HG03521 (cell line): Measurements from ENCODE around the gene CAMK2G.

Experiments
- ATAC-seq: cut with Tn5 transposase; IDR thresholded peaks from one replicate; pipeline ENCODE4 v1.9.1; 2021; ENCODE audit warnings: mild to moderate bottlenecking, moderate library complexity; ENCODE audit not compliant: unreplicated experiment

The CAMK2G gene

DNA sequence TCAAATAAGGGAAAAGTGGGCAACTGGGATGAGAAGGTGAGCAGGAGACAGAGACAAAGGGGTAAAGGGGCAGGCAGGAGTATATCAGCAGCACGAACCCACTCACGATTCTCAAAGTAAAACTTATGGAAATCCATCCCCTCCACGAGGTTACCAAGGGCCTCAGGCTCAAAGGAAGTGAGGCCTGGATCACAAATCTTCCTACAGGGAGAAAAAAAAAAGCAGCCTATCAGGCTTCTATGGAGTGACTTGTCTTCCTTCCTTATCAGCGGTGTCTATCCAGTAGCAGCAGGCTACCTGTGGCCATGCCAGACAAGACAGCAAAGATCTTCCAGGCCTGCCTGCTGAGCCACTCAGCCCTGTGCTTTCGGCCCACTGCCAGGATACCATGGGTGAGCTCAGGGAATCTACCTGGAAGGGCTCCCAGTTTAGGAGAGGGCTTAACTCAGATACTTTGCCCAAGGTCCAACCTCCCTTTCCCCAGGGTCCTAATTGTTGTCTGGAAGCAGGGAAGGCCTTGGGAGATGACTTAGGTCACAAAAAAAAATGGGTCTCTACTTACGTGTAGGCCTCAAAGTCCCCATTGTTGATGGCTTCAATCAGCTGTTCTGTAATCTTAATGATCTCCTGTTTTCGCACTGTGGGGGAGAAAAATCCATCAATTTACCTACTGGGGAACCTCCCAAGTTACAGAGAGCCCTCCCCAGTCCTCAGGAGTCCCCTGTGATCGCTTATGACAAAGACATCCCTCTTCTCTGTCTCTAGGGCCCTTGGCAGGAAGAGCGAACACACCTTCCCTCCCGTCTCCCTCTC lies 57.2 kb downstream of the CAMK2G start:
- no peak for ATAC-seq

DNA sequence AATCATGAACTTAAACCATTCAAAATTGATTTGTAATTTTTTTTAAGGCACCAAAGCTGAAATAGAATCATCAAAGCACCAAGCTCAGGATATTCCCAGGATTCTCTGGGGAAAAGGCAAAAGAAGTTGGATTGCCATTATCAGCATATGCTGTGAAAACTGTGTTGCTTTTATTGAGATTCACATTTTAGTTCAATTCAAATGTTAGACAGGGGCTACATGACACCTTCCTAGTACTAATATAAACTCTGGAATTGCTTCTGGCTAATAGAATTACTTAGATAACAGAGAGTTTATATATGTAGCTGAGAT lies 58.7 kb downstream of the CAMK2G start:
- no peak for ATAC-seq

DNA sequence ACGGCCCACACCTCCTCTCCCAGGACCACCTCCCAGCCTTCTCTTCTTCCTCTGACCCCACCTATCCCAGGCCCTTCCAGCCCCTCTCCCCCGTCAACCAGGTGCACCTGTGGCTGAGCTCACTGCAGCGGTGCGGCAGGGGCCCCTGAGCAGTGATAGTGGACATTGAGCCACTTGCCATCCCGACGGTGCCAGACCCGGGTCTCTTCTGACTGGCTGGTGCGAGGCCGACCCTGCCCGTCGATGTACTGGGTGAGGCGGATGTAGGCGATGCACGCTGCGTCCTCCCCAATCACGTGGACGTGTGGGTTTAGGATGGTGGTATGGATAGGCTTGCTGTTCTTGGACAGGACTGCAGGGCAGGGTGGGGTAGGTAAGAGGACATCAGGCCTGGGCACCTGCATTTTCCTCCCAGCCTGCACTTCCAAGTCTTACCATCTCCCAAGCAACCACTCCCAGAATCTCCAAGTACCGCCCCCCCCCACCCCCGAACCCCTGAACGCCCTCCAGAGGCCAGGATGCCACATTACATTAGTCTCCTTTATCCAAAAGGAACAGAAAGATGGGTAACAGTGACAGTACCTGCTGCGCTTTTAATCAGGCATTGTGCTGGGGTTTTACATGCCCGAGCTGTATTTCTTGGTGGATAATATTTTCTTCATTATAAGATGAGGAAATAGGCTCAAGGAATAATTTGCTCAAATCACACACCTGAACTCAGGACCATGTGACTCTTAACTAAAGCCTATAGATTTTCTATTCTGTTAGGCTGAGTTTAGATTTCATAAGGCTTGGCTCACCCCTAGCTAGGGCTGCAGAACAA lies 59.2 kb downstream of the CAMK2G start:
- no peak for ATAC-seq

DNA sequence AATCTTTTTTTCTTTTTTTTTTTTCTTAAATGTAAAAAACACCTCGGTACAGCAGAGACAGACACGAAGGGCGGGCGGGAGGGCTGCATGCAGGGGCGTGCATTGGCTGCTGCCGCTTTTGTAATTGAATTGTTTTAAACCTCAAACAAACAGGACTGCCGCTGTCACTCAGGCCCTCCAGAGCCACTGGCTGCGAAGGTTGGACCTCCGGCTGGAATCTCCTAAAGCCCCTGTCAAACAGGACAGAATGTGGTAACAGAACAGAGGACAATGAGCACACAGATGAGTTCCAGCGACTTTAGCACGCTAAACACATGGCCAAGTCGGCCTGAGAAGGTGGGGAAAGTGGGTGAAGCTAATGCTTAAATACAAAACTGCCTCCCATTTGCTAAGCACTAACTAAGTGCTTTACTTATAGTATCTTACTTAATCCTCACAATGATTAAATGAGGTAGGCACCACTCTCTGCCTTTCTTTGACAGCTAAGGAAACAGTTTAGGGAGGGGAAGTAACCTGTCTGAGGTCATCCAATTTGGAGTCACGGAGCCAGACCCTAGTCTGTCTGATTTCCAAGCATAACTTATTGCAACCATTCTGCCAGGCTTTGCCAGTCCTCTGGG lies 60.0 kb downstream of the CAMK2G start:
- ATAC-seq = no peak

DNA sequence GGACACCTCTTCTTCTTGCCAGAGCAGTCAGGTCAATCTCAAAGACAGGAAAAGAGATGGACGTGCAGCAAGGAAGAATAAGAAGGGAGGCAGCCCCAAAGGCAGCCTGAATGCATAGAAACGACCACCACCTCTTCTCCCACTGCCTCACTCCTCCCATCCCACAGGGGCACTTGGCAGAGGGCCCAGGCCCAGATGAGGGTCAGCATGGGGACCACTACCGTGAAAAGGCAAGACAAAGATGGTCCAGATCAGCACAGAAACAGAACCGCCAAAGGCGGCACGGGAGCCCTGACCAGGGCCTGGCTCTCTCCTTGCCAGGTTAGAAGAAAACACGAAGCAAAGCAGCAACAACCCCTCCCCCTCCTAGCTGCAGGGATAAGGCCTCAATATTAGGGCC lies 61.0 kb downstream of the CAMK2G start:
- no peak for ATAC-seq

DNA sequence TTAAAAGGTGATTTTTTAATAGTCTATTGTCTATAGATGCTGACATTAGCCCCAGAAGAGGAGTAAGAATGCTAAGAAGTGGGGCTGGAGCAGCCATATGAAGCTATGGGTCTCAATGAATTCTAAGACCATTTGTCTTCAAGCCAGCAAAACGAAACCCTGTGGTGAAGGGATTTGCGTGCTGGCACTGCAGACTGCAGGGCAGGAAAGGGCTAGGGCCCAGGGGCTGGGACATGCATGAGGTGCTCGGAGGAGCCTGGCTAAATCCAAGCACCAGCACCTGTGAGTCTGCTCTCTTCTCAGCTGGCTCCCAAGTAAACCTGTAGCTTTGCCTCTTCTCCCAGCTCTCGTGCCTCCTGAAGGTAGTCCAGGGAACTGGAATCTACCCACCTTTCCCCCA lies 61.7 kb downstream of the CAMK2G start:
- ATAC-seq = no peak

DNA sequence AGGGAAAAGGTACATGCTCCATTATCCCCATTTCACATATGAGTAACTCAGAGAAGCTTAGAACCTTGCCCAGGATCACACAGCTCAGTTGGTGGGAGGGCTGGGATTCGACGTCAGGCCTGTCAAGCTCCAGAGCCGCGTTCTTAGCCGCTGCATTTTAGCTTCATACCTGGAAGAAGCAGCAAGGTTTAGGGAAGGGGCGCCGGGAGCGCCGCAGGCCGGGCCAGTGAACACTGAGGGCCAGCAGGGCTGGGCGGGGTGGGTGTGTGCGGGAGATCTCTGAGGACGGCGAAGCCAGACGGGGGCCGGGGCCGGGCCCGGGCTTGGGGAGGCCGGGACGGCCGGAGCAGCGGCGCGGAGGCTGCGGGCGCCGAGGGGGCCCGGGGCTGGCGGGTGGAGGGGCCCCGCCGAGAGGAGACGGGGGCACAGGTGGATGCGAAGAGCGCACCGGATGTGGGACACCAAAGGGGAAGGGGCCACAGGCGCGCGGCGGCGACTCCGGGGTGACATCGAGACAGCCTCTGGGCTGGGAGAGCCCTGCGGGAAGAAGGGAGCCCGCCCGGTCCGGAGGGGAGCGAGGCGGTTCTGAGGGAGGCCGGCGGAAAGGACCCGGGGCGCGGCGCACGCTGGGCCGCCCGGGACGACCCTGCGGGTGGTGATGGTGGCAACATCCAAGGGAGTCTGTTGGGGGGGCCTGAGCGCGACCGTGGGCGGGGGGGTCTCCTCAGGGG lies 63.5 kb downstream of the CAMK2G start:
- peak; percentile 21 for ATAC-seq

DNA sequence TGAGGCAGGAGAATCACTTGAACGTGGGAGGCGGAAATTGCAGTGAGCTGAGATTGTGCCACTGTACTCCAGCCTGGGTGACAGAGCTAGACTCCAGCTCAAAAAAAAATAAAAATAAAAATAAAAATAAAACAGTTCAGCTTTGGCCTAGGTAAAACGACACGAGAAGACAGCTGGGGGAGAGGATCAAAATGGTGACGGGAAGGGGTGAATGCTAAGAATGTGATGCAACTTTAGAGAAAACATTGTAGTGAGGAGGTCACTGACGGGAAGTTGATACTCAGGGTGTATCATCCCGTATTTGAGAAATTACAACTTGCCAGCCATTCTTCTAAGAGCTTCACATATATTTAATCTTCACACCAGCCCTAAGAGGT lies 64.0 kb downstream of the CAMK2G start:
- ATAC-seq = no peak

DNA sequence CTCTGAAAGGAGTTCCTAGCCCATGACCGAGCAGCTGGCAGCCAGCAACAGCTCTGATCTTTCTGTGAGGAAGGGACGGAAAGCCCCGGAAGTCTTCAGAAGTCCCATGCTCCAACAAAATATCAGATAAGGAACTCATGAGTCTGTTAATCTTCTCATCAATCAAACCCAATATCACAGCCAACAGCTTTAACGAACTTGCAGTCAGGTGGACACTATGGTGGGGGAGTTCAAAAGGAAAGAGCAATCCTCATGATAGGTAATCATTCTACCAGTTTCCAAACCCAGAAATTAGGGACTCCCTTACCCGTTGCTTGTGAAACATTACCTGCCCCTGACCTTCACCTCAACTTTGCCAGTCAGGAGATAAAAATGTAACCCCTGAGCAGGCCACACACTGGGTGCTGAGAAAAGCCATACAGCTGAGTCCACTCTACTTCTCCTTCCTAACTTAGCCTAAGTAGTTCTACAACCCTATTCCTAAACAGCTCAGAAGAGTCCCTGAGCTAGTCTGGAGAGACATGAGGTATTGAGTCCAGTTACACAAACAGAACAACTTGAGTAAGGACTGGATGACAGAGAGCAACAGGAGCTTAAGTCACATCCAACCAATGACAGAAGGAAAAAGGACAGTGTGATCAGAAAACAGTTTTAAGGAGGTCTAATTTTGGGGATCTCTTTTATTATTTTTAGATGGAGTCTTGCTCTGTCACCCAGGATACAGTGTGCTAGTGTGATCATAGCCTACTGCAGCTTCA lies 65.1 kb downstream of the CAMK2G start:
- ATAC-seq = no peak

DNA sequence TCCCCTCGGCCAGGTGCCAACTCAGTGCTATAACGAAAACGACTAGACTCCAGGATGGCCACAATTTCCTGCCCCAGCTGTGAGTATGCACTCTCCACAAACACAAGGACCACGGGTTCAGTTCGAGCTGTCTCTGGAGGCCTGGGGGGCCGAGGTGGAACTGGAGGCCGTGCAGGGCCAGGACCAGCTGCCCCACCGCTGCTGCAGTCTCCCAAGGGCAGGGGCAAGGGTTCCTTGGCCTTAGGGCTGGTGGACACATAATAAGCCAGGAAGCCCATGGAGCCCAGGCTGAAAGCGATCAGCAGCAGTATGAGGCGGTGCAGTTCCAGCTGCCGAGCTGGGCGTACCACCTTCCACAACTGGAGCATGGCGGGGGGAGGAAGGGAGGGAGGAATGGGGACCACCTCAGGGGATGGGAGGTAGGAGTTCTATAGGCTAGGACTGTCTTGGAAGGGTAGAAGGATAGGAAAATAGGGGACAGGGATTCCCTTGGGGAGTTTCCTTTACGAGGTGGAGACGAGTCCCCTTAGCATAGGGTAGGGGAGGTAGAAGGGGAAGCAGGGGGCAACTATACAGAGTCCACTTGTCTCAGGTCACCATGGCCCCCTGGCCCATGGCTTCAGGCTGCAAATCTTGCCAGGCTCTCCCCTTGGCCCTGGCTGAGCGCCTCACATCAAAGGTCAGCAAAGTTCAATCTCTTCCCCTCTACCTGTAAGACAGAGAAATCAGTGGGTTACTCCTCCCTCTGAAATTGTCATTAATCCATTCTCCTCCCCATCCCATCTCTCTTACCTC lies 66.1 kb downstream of the CAMK2G start:
- no peak for ATAC-seq

DNA sequence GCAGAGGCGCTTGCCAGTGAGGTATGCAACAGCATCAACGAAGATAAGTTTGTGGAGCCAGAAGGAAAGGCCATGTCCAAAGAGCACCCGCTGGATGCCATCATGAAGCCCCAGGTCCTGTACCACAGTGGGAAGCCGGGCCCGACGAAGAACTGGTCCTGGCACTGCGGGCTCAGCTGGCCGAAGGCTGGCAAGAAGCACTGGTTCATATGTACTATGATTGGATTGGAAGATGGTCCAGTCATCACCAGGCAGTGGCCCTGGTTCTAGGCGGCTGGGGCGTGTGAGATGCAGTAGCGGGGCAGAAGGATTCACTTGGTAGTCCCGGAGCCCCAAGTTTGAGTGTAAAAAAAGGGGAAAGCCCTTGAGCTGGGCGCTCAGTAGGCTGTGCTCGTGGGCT lies 66.9 kb downstream of the CAMK2G start:
- no peak for ATAC-seq

DNA sequence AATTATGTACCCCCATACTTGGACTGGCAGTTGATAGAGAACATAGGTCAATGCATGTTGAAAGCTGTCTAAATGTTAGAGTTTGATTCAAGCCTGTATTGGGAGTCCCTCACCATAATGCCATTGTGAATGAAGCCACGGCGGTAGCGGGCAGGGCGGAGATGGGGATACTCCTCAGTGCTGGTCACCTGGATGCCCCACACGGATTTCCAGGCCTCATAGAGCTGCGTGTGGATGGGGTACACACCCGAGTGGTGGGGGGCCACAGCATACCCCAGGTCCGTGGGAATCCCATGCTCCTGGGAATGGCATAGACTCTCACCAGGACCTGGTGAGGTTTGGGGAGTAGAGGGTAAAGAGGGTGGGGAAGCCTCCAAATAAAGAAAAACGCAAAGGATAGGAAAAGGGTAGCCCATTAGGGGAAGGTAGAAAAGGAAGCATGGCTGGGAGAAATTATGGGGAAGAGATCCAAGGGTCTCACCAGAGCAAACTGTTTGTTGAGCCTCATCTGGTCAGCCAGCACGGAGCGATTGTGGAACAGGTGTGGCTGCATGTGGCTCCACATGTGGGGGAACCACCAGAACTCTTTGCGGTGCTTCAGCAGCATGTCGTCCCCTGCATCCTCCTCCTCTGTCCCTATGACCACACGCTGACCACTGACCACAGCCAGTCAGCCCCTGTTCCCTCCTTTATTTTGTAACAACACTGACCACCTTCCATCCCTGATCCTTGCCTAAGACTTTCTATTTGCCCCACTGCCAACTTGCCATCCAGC lies 68.0 kb downstream of the CAMK2G start:
- ATAC-seq = no peak

DNA sequence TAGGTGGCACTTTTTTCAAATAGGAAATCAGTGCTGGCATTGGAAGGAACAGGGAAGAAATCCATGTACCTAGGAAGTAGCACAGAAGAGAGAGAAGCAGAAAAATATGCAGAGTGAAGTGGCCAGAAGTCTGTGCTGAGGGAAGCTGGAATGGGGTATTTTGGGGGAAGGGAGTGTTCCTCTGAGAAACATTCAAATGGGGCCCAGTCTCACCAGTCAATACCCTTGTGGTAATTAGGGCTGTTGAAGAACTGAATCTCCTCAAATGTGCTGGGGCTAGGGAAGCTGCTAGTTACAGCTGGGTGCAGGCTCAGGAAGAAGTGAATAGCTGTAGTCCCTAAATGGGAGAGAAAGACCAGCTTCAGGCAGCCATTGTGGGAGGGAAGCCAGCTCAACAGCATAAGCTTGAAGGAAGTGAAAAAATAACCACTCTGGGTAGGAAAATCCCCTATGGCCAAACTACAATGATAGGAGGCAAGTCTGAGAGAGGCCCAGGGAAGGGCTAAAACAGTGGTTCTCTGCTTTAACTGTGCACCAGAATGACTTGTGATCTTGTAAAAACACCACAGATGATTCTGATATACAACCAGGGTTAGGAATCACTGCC lies 70.6 kb downstream of the CAMK2G start:
- no peak for ATAC-seq

DNA sequence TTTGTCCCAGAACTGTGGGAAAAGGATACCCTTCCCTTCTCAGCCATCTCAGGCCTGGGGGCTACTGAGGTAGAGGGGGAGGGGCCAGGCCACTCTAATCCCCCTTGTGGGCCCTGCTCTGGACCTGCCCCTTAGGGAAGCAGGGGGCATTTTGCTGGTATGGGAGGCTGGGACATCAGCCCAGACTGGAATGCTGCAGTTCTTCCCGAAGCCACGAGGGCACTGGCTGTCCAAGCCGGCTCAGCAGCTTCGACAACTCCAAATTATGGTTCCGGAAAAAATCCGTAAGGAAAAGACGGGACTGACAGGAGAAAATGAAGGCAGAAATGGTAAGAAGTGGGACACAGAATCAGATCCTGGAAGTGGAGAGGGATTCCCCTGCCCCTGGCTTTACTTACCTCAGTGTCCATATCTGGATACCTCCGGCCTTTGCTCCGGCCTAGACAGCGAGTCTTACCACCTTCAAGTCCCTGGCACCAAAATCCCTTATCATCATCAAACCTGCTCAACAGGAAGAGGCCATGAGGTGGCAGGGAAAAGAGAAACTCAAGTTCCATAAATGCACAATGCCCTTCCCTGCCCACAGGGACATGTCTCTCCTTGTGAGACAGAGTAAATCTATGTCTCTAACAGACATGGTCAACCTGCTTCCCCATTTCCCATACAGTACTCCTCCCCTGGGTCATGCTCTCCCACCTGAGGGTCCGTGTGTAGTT lies 71.9 kb downstream of the CAMK2G start:
- ATAC-seq = no peak

DNA sequence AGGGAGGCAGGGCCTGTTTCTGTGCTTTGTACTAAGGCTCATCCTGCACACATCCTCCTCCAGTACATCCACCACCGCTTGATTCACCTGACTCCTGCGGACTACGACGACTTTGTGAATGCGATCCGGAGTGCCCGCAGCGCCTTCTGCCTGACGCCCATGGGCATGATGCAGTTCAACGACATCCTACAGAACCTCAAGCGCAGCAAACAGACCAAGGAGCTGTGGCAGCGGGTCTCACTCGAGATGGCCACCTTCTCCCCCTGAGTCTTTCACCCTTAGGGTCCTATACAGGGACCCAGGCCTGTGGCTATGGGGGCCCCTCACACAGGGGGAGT lies 73.1 kb downstream of the CAMK2G start:
- ATAC-seq = no peak

DNA sequence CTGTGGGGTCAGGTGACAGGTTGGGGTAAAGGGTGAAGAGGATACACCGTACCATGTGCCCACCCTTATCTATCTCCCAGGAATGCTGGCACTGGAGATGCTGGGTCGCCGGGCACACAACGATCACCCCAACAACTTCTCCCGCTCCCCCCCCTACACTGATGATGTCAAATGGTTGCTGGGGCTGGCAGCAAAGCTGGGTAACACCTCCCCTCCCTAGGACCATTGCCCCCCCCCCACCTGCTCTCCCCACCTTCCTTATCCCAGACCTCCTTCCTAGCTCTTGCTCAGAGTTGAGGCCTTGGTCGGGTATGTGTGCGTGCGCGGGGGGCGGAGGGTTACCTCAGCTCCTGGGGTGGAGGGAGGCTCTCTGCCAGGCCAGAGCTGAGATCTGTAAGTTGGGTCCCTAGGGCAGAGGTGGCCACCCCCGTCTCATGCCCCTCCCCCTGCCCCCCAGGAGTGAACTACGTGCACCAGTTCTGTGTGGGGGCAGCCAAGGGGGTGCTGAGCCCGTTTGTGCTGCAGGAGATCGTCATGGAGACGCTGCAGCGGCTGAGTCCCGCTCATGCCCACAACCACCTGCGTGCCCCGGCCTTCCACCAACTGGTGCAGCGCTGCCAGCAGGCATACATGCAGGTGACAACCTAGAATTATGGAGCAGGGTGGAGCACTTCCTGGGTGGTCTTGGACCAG lies 73.6 kb downstream of the CAMK2G start:
- no peak for ATAC-seq

DNA sequence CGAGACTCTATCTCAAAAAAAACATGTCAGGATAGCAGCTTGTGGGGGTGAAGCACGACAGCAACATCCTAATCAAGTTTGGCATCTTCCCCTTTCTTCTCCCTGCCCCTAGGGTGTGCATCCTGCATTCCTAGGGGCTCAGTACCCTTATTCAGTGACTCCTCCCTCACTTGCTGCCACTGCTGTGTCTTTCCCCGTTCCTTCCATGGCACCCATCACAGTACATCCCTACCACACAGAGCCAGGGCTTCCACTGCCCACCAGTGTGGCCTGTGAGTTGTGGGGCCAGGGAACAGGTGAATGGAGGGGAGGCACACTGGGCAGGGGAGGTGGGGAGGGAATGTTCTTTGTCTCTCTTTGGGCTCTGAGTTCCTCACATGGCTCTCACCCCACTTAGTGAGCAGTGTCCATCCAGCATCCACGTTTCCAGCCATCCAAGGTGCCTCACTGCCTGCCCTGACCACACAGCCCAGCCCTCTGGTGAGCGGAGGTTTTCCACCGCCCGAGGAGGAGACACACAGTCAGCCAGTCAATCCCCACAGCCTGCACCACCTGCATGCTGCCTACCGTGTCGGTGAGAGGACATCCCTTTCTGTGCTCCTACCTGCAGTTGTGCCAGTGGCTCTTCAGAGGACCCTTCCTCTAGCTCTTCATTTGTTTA lies 74.3 kb downstream of the CAMK2G start:
- ATAC-seq = no peak
